Measurements from ENCODE around the gene MMP17.

- TF ChIP-seq CTCF (conservative IDR thresholded peaks at IDR 0.05 in 1 of 2, IDR thresholded peaks at IDR 0.05 in 1 of 2; ENCODE audit: low read depth in 1 of 2, low read length in 2 of 2) (no peak), EZH2 (IDR thresholded peaks at IDR 0.05; ENCODE audit: low read length, missing control alignments) (no peak)
Measured at GRCh38 chr12:131810726-131811125, 17.5 kb upstream of the MMP17 start.

Measured in fibroblast of lung (primary cell).